Activated T-helper 1 cell treated with anti-CD3 and anti-CD28 coated beads, Interleukin-12 subunit alpha, Interleukin-12 subunit beta, Interleukin-2, Interleukin-4 antibody, amounts not matched to agents 30 ng/mL and 10 ng/mL and 1 ng/mL, durations not matched to agents 14 hours and 24 hours and 36 hours (primary cell): ENCODE results near the gene ABCC1. TPM values are rescaled to one million over a fixed set of nuclear protein-coding genes. Genes with fewer than 3 reads are reported as not detected.

Experiments
- DNase-seq: peaks from one replicate; pipeline ENCODE4 v3.0.0; 2021; ENCODE audit warnings: low spot score
- H3K27ac Mint-ChIP-seq: one replicate; pipeline ENCODE4 v1.8.0; 2021; ENCODE audit warnings: mild to moderate bottlenecking, mixed read lengths
- H3K27me3 Mint-ChIP-seq: one replicate; pipeline ENCODE4 v1.8.0; 2022; ENCODE audit warnings: mild to moderate bottlenecking, moderate library complexity, mixed read lengths; ENCODE audit not compliant: insufficient read depth
- H3K36me3 Mint-ChIP-seq: one replicate; pipeline ENCODE4 v1.8.0; 2021; ENCODE audit warnings: low read depth, mixed read lengths
- H3K4me1 Mint-ChIP-seq: one replicate; pipeline ENCODE4 v1.8.0; 2021; ENCODE audit warnings: low read depth, mixed read lengths
- H3K4me3 Mint-ChIP-seq: one replicate; pipeline ENCODE4 v1.8.0; 2021; ENCODE audit warnings: mild to moderate bottlenecking, moderate library complexity, mixed read lengths
- H3K9me3 Mint-ChIP-seq: one replicate; pipeline ENCODE4 v1.8.0; 2021; ENCODE audit warnings: mixed read lengths
- intact Hi-C: fragments of 100-400 bp; cut with micrococcal nuclease; formaldehyde crosslinking; loops from one replicate; pipeline ENCODE4 v1.15.1; 2024
- total RNA-seq: library from RNA; stranded (reverse); gene quantifications from 2 replicates; pipeline ENCODE4 v1.2.3, GENCODE V29; 2022

The ABCC1 gene
- total RNA-seq, 1 donor from 2014 or later = 108 TPM

DNA sequence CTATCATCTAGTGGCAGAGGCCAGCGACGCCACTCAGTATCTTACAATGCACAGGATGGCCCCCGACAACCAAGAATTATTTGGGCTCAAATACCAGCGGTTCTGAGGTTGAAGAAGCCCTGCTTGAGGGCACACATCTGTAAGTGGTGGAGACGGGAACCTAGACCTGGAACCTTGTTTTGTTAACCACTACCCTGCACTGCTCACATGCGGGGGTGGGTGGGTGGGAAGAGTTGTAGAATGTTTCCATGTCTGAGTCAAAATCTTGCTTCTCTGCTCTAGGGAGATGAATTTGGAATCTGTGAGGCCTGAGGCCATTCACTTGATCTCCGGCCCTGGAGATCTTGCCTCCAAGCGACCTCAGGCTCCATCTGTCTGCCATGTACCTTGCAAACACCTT is 44.1 kb downstream of the ABCC1 start:
- intact Hi-C loops = no loop called here
- Mint-ChIP-seq H3K36me3 (peaks cover 36% of the 10 kb centered on the region), H3K4me3 (no peak overlapping the region), H3K9me3 (no peaks in the 10 kb centered on the region), H3K27ac (peak overlapping the region; percentile 57), H3K27me3 (no peaks in the 10 kb centered on the region), H3K4me1 (peaks cover 34% of the 10 kb centered on the region)
- no peak for DNase-seq

DNA sequence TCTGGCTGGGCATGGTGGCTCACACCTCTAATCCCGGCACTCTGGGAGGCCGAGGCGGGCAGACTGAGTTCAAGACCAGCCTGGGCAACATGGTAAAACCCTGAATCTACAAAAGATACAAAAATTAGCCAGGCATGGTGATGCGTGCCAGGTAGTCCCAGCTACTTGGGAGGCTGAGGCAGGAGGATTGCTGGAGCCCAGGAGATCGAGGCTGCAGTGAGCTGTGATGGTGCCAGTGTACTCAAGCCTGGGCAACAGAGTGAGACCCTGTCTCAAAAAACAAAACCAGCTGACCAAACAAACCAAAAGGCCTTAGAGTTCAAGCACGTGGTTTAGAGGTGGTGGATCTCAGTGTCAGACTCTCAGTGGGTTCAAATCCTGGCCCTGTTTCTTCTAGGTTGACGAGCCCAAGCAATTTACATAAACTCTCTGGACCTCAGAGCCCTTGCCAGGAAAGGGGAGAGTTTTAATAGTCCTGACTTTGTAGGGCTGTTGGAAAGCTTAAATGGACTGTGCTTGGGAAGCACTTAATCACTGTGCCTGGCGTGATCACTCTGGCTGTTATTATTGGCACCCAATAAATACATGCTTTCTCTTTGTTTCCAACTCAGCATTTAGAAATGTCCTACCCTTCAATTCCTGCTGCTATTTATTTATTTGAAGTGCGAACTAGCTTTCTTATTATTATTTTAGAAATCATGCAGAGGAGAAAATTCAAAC is 44.7 kb downstream of the ABCC1 start:
- Mint-ChIP-seq H3K27ac (peak overlapping the region; percentile 57), H3K4me1 (peaks cover 37% of the 10 kb centered on the region)

DNA sequence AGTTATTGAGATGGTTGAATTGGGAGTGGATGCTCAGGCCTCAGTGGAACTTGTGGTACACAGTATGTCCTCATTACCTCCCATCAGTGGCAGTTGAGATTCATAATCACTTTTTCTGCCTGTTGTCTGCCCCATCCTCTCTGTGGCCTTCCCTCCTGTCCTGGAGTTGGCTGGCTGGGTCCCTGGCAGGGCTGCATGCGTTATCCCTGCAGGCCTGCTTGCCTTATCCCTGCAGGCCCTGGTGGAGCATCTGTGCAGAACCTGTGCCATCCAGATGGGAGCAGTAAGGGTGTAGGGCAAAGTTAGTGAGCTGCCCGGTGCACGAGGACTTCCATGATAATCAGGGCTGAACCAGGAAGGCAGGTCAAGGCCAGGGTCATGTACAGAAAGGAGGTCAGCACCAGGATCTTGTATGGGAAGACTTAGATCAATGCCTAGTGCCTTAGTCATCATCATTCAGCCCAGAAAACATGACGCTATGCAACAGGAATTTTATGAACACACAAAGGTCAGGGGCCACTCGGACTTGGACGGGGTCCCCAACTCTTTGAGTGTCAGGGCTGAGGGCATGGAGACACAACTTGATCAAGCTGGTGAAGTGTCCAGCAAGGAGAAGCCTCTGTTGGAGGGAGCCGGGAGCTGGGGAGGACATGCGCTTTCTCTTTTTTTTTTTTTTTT is 47.2 kb downstream of the ABCC1 start:
- DNase-seq = no peak
- Mint-ChIP-seq H3K9me3 (no peaks in the 10 kb centered on the region), H3K27ac (peak overlapping the region; percentile 55), H3K36me3 (peaks cover 41% of the 10 kb centered on the region), H3K4me3 (no peak overlapping the region), H3K27me3 (no peaks in the 10 kb centered on the region), H3K4me1 (peaks cover 47% of the 10 kb centered on the region)
- intact Hi-C loops = no loop called here

More for the DNA sequence above, 44.7 kb downstream of the ABCC1 start:
- DNase-seq = no peak
- no peak overlapping the region for H3K4me3 Mint-ChIP-seq
- no peaks in the 10 kb centered on the region for H3K27me3 Mint-ChIP-seq
- peaks cover 36% of the 10 kb centered on the region for H3K36me3 Mint-ChIP-seq
- intact Hi-C loops = no loop called here
- H3K9me3 Mint-ChIP-seq = no peaks in the 10 kb centered on the region

DNA sequence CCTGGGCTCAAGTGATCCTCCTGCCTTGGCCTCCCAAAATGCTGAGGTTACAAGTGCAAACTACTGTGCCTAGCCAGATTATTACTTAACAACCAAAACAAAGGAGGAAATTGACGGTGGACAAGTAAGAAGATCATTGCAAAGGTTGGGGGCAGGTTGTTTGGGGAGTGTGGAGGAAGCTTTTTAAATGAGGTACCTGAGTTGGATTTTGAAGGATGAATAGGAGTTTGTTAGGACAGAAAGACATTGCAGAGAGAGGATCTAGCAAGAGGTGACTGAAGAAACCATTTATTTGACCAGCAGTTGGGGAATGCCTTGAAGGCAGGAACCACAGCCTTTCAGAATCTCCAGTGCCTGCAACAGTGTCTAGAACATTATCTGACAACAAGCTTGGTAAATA is 51.3 kb downstream of the ABCC1 start:
- H3K4me3 Mint-ChIP-seq = no peak overlapping the region
- H3K36me3 Mint-ChIP-seq = peaks cover 34% of the 10 kb centered on the region
- H3K27me3 Mint-ChIP-seq = no peaks in the 10 kb centered on the region
- intact Hi-C loops = no loop called here
- H3K9me3 Mint-ChIP-seq = peaks cover 4% of the 10 kb centered on the region
- no peak for DNase-seq
- peak overlapping the region; percentile 27 for H3K27ac Mint-ChIP-seq
- peaks cover 28% of the 10 kb centered on the region for H3K4me1 Mint-ChIP-seq

DNA sequence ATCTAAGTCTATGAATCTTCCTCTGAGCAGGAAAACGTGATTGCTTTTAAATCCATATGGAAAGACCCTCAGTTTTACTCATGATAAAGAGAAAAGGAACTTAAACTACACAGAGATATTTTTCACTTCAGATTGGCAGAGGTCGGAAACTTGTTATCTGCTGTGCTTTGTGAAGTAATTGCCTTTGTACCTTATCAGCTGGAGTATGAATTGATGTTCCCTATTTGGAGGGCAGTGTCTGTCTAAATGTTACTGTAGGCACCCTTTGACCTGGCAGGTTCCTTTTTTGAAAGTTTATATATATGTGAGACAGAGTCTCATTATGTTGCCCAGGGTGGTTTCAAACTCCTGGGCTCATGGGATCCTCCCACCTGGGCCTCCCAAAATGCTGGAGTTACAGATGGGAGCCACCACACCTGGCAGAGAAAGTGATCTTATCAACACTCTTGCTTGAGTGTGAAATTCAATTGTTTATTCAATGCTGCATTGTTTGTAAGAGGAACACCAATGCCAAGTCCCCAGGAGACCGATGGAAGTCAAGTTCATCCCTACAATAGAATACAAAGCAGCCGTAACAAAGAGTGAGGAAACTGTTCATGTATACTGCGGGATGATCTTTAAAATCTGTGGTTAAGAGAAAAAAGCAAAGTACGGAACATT is 52.3 kb downstream of the ABCC1 start:
- Mint-ChIP-seq H3K36me3 (peaks cover 35% of the 10 kb centered on the region), H3K9me3 (peaks cover 7% of the 10 kb centered on the region), H3K4me1 (peaks cover 32% of the 10 kb centered on the region), H3K27ac (no peak overlapping the region), H3K4me3 (no peak overlapping the region), H3K27me3 (no peaks in the 10 kb centered on the region)
- no peak for DNase-seq
- intact Hi-C loops = no loop called here

DNA sequence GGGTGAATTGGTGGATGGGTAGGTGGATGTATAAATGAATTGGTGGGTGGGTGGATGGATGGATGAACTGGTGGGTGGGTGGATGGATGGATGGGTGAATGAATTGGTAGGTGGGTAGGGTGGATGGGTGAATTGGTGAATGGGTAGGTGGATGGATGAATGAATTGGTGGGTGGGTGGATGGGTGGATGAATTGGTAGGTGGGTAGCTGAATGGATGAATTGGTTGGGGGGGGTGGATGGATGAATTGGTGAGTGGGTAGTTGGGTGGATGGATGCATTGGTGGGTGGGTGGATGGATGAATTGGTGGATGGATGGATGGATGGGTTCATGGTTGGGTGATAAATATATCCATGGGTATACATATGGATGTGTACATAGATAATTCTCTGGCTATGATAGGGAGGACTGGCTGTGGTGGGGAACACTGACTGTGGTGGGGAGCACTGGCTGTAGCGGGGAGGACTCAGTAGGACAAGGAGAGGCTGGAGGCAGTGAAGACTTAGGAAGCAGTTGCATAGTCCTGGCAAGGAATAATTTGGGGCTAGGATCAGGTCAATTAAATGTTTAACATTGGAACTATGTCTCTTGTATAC is 54.4 kb downstream of the ABCC1 start:
- Mint-ChIP-seq H3K27me3 (no peaks in the 10 kb centered on the region), H3K9me3 (peaks cover 9% of the 10 kb centered on the region), H3K27ac (no peak overlapping the region), H3K4me1 (peaks cover 38% of the 10 kb centered on the region), H3K4me3 (no peak overlapping the region), H3K36me3 (peaks cover 47% of the 10 kb centered on the region)
- intact Hi-C loops = no loop called here
- no peak for DNase-seq

DNA sequence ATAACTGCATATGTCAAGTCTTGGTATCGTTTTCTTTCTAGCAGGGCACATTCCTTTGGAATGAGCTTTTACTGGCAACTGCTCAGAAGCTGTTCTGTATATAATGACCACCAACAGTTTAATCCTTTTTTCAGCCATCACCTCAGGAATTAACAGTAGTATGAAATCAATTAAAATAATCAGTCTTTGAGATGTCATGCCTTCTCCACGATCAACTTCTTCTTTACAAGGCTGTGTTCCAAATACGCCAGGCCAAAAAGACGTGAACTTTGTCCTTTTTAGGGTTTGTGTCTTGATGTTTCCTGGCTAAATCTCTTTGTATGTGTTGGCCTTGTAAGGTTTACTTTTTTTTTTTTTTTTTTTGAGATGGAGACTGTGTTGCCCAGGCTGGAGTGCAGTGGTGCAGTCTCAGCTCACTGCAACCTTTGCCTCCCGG is 54.9 kb downstream of the ABCC1 start:
- intact Hi-C loops = no loop called here
- Mint-ChIP-seq H3K4me3 (no peak overlapping the region), H3K36me3 (peaks cover 51% of the 10 kb centered on the region)

DNA sequence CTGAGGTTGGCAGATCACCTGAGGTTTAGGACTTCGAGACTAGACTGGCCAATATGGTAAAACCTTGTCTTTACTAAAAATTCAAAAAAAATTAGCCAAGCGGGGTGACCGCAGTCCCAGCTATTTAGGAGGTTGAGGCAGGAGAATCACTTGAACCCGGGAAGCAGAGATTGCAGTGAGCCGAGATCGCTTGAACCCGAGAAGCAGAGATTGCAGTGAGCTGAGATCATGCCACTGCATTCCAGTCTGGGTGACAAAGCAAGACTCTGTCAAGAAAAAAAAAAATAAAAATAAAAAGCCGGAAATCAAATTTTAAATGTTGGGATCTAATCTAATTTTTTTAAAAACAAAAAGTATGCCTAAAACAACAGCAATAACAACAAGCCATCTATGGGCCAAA is 56.3 kb downstream of the ABCC1 start:
- peaks cover 56% of the 10 kb centered on the region for H3K36me3 Mint-ChIP-seq
- H3K27me3 Mint-ChIP-seq = no peaks in the 10 kb centered on the region
- no peak overlapping the region for H3K27ac Mint-ChIP-seq
- H3K4me1 Mint-ChIP-seq = peaks cover 34% of the 10 kb centered on the region
- DNase-seq = no peak
- intact Hi-C loops = no loop called here
- H3K9me3 Mint-ChIP-seq = peaks cover 9% of the 10 kb centered on the region
- no peak overlapping the region for H3K4me3 Mint-ChIP-seq

More for the DNA sequence above, 54.9 kb downstream of the ABCC1 start:
- H3K27ac Mint-ChIP-seq = no peak overlapping the region
- no peak for DNase-seq
- peaks cover 37% of the 10 kb centered on the region for H3K4me1 Mint-ChIP-seq
- H3K27me3 Mint-ChIP-seq = no peaks in the 10 kb centered on the region
- H3K9me3 Mint-ChIP-seq = peaks cover 9% of the 10 kb centered on the region

DNA sequence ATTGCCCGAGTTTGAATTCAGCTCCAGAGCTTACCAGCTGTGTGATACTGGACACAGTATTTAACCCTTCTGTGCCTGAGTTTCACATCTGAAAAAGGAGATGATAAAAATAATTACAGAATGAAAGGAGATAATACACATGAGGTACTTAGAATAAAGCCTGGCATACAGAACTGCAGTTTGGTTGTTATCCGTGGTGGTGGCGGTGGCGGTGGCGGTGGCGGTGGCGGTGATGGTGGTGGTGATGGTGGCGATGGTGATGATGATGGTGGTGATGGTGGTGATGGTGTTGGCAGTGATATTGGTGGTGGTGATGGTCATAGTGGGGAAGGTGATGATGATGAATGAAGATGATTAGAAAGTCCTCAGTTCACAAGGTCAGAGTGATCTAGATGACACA is 57.2 kb downstream of the ABCC1 start:
- Mint-ChIP-seq H3K9me3 (peaks cover 9% of the 10 kb centered on the region), H3K27me3 (no peaks in the 10 kb centered on the region), H3K4me1 (peaks cover 27% of the 10 kb centered on the region), H3K4me3 (peak overlapping the region; percentile 38), H3K36me3 (peaks cover 54% of the 10 kb centered on the region), H3K27ac (peak overlapping the region; percentile 44)
- DNase-seq = no peak
- intact Hi-C loops = no loop called here

DNA sequence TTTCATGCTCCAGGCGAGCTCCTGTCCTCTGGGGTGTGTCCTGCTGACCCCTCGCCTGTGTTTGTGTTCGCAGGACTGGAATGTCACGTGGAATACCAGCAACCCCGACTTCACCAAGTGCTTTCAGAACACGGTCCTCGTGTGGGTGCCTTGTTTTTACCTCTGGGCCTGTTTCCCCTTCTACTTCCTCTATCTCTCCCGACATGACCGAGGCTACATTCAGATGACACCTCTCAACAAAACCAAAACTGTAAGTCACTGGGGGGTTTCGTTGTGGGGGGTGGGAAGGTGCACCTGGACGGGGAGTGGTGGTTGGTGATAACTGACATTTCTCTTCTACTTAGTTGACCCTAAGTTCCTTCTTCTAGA is 58.3 kb downstream of the ABCC1 start:
- Mint-ChIP-seq H3K36me3 (peaks cover 50% of the 10 kb centered on the region), H3K4me3 (no peak overlapping the region), H3K4me1 (peaks cover 23% of the 10 kb centered on the region), H3K9me3 (peaks cover 7% of the 10 kb centered on the region), H3K27me3 (no peaks in the 10 kb centered on the region), H3K27ac (peak overlapping the region; percentile 86)
- intact Hi-C loops = no loop called here
- no peak for DNase-seq

DNA sequence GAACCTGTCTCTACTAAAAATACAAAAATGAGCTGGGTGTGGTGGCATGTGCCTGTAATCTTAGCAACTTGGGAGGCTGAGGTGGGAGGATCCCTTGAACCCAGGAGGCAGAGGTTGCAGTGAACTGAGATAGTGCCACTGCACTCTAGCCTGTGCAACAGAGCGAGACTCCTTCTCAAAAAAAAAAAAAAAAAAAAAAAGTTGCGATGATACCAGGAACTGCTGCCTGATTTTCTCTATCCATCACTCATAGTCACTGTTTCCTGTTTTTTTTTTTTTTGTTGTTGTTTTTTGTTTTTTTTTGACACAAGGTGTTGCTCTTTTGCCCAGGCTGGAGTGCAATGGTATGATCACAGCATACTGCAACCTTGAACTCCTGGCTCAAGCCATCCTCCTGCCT is 59.2 kb downstream of the ABCC1 start:
- no peak overlapping the region for H3K4me3 Mint-ChIP-seq
- intact Hi-C loops = no loop called here
- H3K36me3 Mint-ChIP-seq = peaks cover 49% of the 10 kb centered on the region
- peaks cover 4% of the 10 kb centered on the region for H3K9me3 Mint-ChIP-seq
- H3K4me1 Mint-ChIP-seq = peaks cover 23% of the 10 kb centered on the region
- peak overlapping the region; percentile 61 for H3K27ac Mint-ChIP-seq
- H3K27me3 Mint-ChIP-seq = no peaks in the 10 kb centered on the region
- no peak for DNase-seq

DNA sequence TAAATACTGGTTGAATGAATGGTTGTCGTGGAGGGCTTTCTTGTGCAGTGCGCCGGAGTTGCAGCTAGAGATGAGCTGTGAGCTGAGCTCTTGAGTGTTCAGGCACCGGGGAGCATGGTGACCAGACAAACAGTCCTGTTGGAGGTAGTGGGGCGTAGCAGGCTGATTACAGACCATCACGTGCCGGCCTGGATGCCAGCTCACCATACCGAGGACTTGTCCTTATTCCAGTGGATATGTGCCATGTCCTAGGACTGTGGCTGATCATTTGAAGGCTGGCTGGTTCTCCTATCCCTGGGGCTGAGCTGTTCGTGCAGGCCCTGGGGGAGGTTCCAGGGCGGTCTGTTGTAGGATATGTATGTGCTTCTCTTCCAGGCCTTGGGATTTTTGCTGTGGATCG is 60.0 kb downstream of the ABCC1 start:
- Mint-ChIP-seq H3K27ac (no peak overlapping the region), H3K36me3 (peaks cover 46% of the 10 kb centered on the region)

DNA sequence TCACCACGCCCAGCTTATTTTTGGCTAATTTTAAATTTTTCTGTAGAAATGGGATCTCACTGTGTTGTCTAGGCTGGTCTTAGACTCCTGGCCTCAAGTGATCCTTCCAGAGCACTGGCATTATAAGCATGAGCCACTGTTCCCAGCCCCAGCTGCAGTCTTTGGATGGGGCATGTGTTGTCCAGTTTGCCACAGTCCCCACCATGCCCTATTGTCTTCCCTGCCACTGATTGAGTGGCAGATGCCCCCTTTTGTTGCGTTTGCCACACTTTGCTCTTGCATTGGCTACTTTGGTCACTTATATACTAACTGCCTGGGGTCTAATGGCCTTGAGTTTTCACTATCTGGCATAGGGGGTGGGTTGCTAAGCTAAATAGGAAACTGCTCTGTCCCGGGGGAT is 60.8 kb downstream of the ABCC1 start:
- Mint-ChIP-seq H3K27me3 (no peaks in the 10 kb centered on the region), H3K4me1 (peaks cover 18% of the 10 kb centered on the region), H3K27ac (peak overlapping the region; percentile 9), H3K4me3 (no peak overlapping the region), H3K9me3 (peaks cover 4% of the 10 kb centered on the region), H3K36me3 (peaks cover 44% of the 10 kb centered on the region)
- intact Hi-C loops = no loop called here
- no peak for DNase-seq

More for the DNA sequence above, 60.0 kb downstream of the ABCC1 start:
- intact Hi-C loops = no loop called here
- no peaks in the 10 kb centered on the region for H3K27me3 Mint-ChIP-seq
- H3K4me3 Mint-ChIP-seq = no peak overlapping the region
- H3K4me1 Mint-ChIP-seq = peaks cover 18% of the 10 kb centered on the region
- no peak for DNase-seq
- peaks cover 4% of the 10 kb centered on the region for H3K9me3 Mint-ChIP-seq
